ENCODE results near the gene IFNA2. TPM values are rescaled to one million over a fixed set of nuclear protein-coding genes. Genes with fewer than 3 reads are reported as not detected.

The IFNA2 gene
- total RNA-seq, 1 experiment from 2014 or later = not detected

- Histone ChIP-seq H3K4me1 (ENCODE audit: insufficient read depth, low read length, poor library complexity, severe bottlenecking) (no peaks in the 10 kb centered on the region), H3K27ac (ENCODE audit: low read depth, low read length, poor library complexity, severe bottlenecking) (peak within 1 kb of the TSS; percentile 94), H3K36me3 (ENCODE audit: insufficient read depth, low read length, poor library complexity, severe bottlenecking) (no peaks in the 10 kb centered on the region), H3K4me3 (ENCODE audit: low read depth, low read length, poor library complexity, severe bottlenecking) (peak within 1 kb of the TSS; percentile 83), H3K9me3 (ENCODE audit: low read depth, low read length, poor library complexity, severe bottlenecking) (no peaks in the 10 kb centered on the region), H3K27me3 (replicated peaks; ENCODE audit: insufficient read depth, low read depth, low read length, poor library complexity) (no peaks in the 10 kb centered on the region)
- DNase-seq (ENCODE audit: low spot score) = peak; percentile 85
- ChIA-PET CTCF (interaction anchor here (1.5 kb wide), 1 partner anchor 9 kb away, joined by 4 read pairs; no protein-coding TSS in a partner anchor), POLR2A (ENCODE audit: low non-redundant PET) (interaction anchor here (0.6 kb wide), 1 partner anchor 606 kb away, joined by 4 read pairs; no protein-coding TSS in a partner anchor)
- TSS peak; percentile 53 for BruUV-seq (replicated peaks)
- intact Hi-C loops (cut with micrococcal nuclease; ENCODE audit: unreplicated experiment) = no loop called here
- TF ChIP-seq EZH2 (IDR thresholded peaks at IDR 0.05; ENCODE audit: borderline replicate concordance, low read depth, low read length, poor library complexity, severe bottlenecking) (no peak), CTCF (conservative IDR thresholded peaks at IDR 0.05; ENCODE audit: low read depth, low read length) (no peak)
Measured at GRCh38 chr9:21334701-21335632, 50.2 kb downstream of the IFNA2 start, which contains the start of gene KLHL9. KLHL9 (minus strand) TSS chr9:21335404; CDS start chr9:21334859, 545 bp downstream.

Other genes with a start within 250 kb of the IFNA2 start
- not detected in 2 replicates for gene IFNW1, start 243.6 kb downstream of the IFNA2 start, total RNA-seq (2021)
- gene IFNA21, start 218.7 kb downstream of the IFNA2 start, total RNA-seq (2021) = not detected in 2 replicates
- gene IFNA4, start 197.8 kb downstream of the IFNA2 start, total RNA-seq (2021) = not detected in 2 replicates
- not detected in 2 replicates for gene IFNA7, start 183.2 kb downstream of the IFNA2 start, total RNA-seq (2021)
- gene IFNA10, start 178.3 kb downstream of the IFNA2 start, total RNA-seq (2021) = not detected in 2 replicates
- not detected in 2 replicates for gene IFNA16, start 168.1 kb downstream of the IFNA2 start, total RNA-seq (2021)
- not detected in 2 replicates for gene IFNA17, start 157.2 kb downstream of the IFNA2 start, total RNA-seq (2021)
- gene IFNA14, start 145.4 kb downstream of the IFNA2 start, total RNA-seq (2021) = not detected in 2 replicates
- gene IFNA5, start 80.1 kb downstream of the IFNA2 start, total RNA-seq (2021) = not detected in 2 replicates
- gene KLHL9, start 50.0 kb downstream of the IFNA2 start, total RNA-seq (2021) = 8.4 and 8.9 TPM in 2 replicates
- not detected in 2 replicates for gene IFNA6, start 34.5 kb downstream of the IFNA2 start, total RNA-seq (2021)
- gene IFNA13, start 17.3 kb downstream of the IFNA2 start, total RNA-seq (2021) = not detected in 2 replicates
- not detected in 2 replicates for gene IFNA8, start 23.7 kb upstream of the IFNA2 start, total RNA-seq (2021)
- not detected in 2 replicates for gene IFNA1, start 55.0 kb upstream of the IFNA2 start, total RNA-seq (2021)
- not detected in 2 replicates for gene IFNE, start 96.9 kb upstream of the IFNA2 start, total RNA-seq (2021)